Measurements from ENCODE around the gene TEX48. TPM values are rescaled to one million over a fixed set of nuclear protein-coding genes. Genes with fewer than 3 reads are reported as not detected.

Gene TEX48
- total RNA-seq, 1 donor from 2014 or later, result not detected

GRCh38 chr9:114694146-114694545, 12.2 kb upstream of the TEX48 start:
- Histone ChIP-seq H3F3A (ENCODE audit: low read depth) (no peaks in the 10 kb centered on the region), H2AFZ (replicated peaks) (no peak overlapping the region), H3K9ac (no peak overlapping the region), H4K20me1 (ENCODE audit: low read depth) (no peaks in the 10 kb centered on the region), H3K27me3 (no peaks in the 10 kb centered on the region), H3K4me3 (no peak overlapping the region), H3K4me2 (no peak overlapping the region), H3K79me2 (ENCODE audit: low read depth) (no peaks in the 10 kb centered on the region), H3K4me1 (no peaks in the 10 kb centered on the region), H3K9me3 (ENCODE audit: low read depth) (no peaks in the 10 kb centered on the region), H3K36me3 (no peaks in the 10 kb centered on the region), H3K27ac (no peak overlapping the region)
- DNase-seq (ENCODE audit: low spot score), result no peak
- TF ChIP-seq CTCF (IDR thresholded peaks at IDR 0.05), result no peak
- H3K27me3 Mint-ChIP-seq (ENCODE audit: insufficient read depth, low read depth), result no peaks in the 10 kb centered on the region
- H3K4me3 Mint-ChIP-seq, result no peak overlapping the region
- H3K27ac Mint-ChIP-seq, result no peak overlapping the region
- no peaks in the 10 kb centered on the region for H3K9me3 Mint-ChIP-seq
- H3K36me3 Mint-ChIP-seq, result no peaks in the 10 kb centered on the region
- no peaks in the 10 kb centered on the region for H3K4me1 Mint-ChIP-seq

GRCh38 chr9:114693248-114693855, 11.4 kb upstream of the TEX48 start:
- H3K27ac Mint-ChIP-seq, result no peak overlapping the region
- no peaks in the 10 kb centered on the region for H3K4me1 Mint-ChIP-seq
- no peaks in the 10 kb centered on the region for H3K27me3 ChIP-seq
- no peak for DNase-seq (ENCODE audit: low spot score)
- H3F3A ChIP-seq (ENCODE audit: low read depth), result no peaks in the 10 kb centered on the region
- H3K4me3 ChIP-seq, result no peak overlapping the region
- no peaks in the 10 kb centered on the region for H3K9me3 ChIP-seq (ENCODE audit: low read depth)
- H3K4me3 Mint-ChIP-seq, result no peak overlapping the region
- H3K36me3 ChIP-seq, result no peaks in the 10 kb centered on the region
- no peaks in the 10 kb centered on the region for H3K9me3 Mint-ChIP-seq
- H3K27me3 Mint-ChIP-seq (ENCODE audit: insufficient read depth, low read depth), result no peaks in the 10 kb centered on the region
- no peak overlapping the region for H3K4me2 ChIP-seq
- H2AFZ ChIP-seq (replicated peaks), result no peak overlapping the region
- H4K20me1 ChIP-seq (ENCODE audit: low read depth), result no peaks in the 10 kb centered on the region
- no peaks in the 10 kb centered on the region for H3K4me1 ChIP-seq
- no peak overlapping the region for H3K27ac ChIP-seq
- no peaks in the 10 kb centered on the region for H3K79me2 ChIP-seq (ENCODE audit: low read depth)
- TF ChIP-seq EZH2 (IDR thresholded peaks at IDR 0.05) (no peak), EZH2phosphoT487 (IDR thresholded peaks at IDR 0.05) (no peak), CTCF (IDR thresholded peaks at IDR 0.05) (no peak)
- no peak overlapping the region for H3K9ac ChIP-seq
- H3K36me3 Mint-ChIP-seq, result no peaks in the 10 kb centered on the region

- Histone ChIP-seq H3K9ac (no peak overlapping the region), H3K9me3 (ENCODE audit: low read depth) (no peaks in the 10 kb centered on the region), H3K27ac (no peak overlapping the region), H3K36me3 (no peaks in the 10 kb centered on the region), H2AFZ (replicated peaks) (no peak overlapping the region), H3K79me2 (ENCODE audit: low read depth) (no peaks in the 10 kb centered on the region), H3K4me1 (no peaks in the 10 kb centered on the region), H3K4me2 (no peak overlapping the region), H3K4me3 (no peak overlapping the region), H3K27me3 (no peaks in the 10 kb centered on the region), H4K20me1 (ENCODE audit: low read depth) (no peaks in the 10 kb centered on the region), H3F3A (ENCODE audit: low read depth) (no peaks in the 10 kb centered on the region)
- H3K9me3 Mint-ChIP-seq, result no peaks in the 10 kb centered on the region
- no peak overlapping the region for H3K4me3 Mint-ChIP-seq
- H3K27ac Mint-ChIP-seq, result no peak overlapping the region
- H3K27me3 Mint-ChIP-seq (ENCODE audit: insufficient read depth, low read depth), result no peaks in the 10 kb centered on the region
- TF ChIP-seq EZH2 (IDR thresholded peaks at IDR 0.05), result no peak
- no peak for TF ChIP-seq CTCF (IDR thresholded peaks at IDR 0.05)
- TF ChIP-seq EZH2phosphoT487 (IDR thresholded peaks at IDR 0.05), result no peak
- H3K4me1 Mint-ChIP-seq, result no peaks in the 10 kb centered on the region
- no peaks in the 10 kb centered on the region for H3K36me3 Mint-ChIP-seq
- DNase-seq (ENCODE audit: low spot score), result no peak
Measured at GRCh38 chr9:114691956-114692295, 9.9 kb upstream of the TEX48 start.
